Measurements from ENCODE around the gene CCDC148. TPM values are rescaled to one million over a fixed set of nuclear protein-coding genes. Genes with fewer than 3 reads are reported as not detected.
A peak's percentile ranks its signal among the peaks of the same experiment; 100 is the strongest.

The CCDC148 gene
- total and polyA plus RNA-seq, 2 donors (not counting 3 experiments of a cell fraction or from before 2014, with no cell fraction given), result 0.04 to 0.69 TPM

- CTCF ChIA-PET, result interaction anchor here (0.9 to 1.6 kb wide), 9 partner anchors 8 to 531 kb away, joined by 3 to 15 read pairs (median 3); partner anchors contain the start of genes CCDC148 and PKP4
- dilution Hi-C loops (cut with MboI; ENCODE audit: extremely low pct_ligation_motif_present, low sequenced_read_pairs) (no loop called here), intact Hi-C loops (cut with micrococcal nuclease) (loop anchor here (1.0 to 5.0 kb wide), 4 partner anchors 12 to 502 kb away; partner anchors contain the start of genes CCDC148 and PKP4)
- no TSS peak for BruUV-seq (replicated peaks)
- no peaks in the 10 kb centered on the region for H3K36me3 ChIP-seq (ENCODE audit: control insufficient read depth in 2 of 2, extremely low read depth in 1 of 2, insufficient read depth in 2 of 2, low read length in 2 of 2)
- peak overlapping the region; percentile 28 for H3K4me2 ChIP-seq (ENCODE audit: insufficient read depth, low read length)
- H3K9me1 ChIP-seq (replicated peaks; ENCODE audit: control insufficient read depth, extremely low read depth, insufficient read depth, low read length), result no peaks in the 10 kb centered on the region
- peak; percentile 72 for FAIRE-seq
- H3K9ac ChIP-seq (replicated peaks; ENCODE audit: extremely low read depth, insufficient read depth, low read length), result no peak overlapping the region
- no peaks in the 10 kb centered on the region for H4K20me1 ChIP-seq (replicated peaks; ENCODE audit: control insufficient read depth, extremely low read depth, insufficient read depth, low read length)
- TF ChIP-seq POLR2A (IDR thresholded peaks at IDR 0.05; ENCODE audit: low read depth, low read length) (no peak), GATA2 (IDR thresholded peaks at IDR 0.05; ENCODE audit: insufficient read depth, insufficient read length, low read depth, low read length) (no peak), JUN (IDR thresholded peaks at IDR 0.05; ENCODE audit: borderline replicate concordance, insufficient read depth, insufficient read length, low read depth) (peak; percentile 95), FOS (IDR thresholded peaks at IDR 0.05; ENCODE audit: borderline replicate concordance, insufficient read depth, low read length) (peak; percentile 93), POLR2AphosphoS5 (IDR thresholded peaks at IDR 0.05; ENCODE audit: insufficient read depth, low read depth, low read length) (peak; percentile 41), MYC (IDR thresholded peaks at IDR 0.05; ENCODE audit: low read depth, low read length) (no peak), CTCF (IDR thresholded peaks at IDR 0.05; ENCODE audit: extremely low read depth in 1 of 2, insufficient read depth in 1 of 2, low read depth in 1 of 2, low read length in 2 of 2) (no peak), MAX (IDR thresholded peaks at IDR 0.05; ENCODE audit: insufficient read depth, insufficient read length) (no peak)
- POLR2A ChIA-PET, result interaction anchor here (0.7 kb wide), 1 partner anchor 12 kb away, joined by 8 read pairs; no protein-coding TSS in a partner anchor
- H3K4me3 ChIP-seq (replicated peaks in 1 of 3; ENCODE audit: insufficient read depth in 1 of 3, low read depth in 1 of 3, low read length in 3 of 3), result no peak overlapping the region
- H3K9me3 ChIP-seq (replicated peaks; ENCODE audit: control insufficient read depth, insufficient read depth, low read length), result no peaks in the 10 kb centered on the region
- peak; percentile 82 for DNase-seq (ENCODE audit: low read depth, low spot score)
- H3K4me1 ChIP-seq (ENCODE audit: control insufficient read depth, extremely low read depth, insufficient read depth, low read length), result peaks cover 8% of the 10 kb centered on the region
- peaks cover 3 to 4% of the 10 kb centered on the region in 2 experiments for H3K27me3 ChIP-seq (ENCODE audit: control insufficient read depth in 2 of 2, insufficient read depth in 2 of 2, low read length in 2 of 2)
- no peak overlapping the region for H2AFZ ChIP-seq (ENCODE audit: low read depth, low read length)
- peak overlapping the region; percentile 63 for H3K27ac ChIP-seq (ENCODE audit: insufficient read depth, low read depth, low read length)
- H3K79me2 ChIP-seq (ENCODE audit: control insufficient read depth, insufficient read depth, low read length), result no peaks in the 10 kb centered on the region
Measured at GRCh38 chr2:158214431-158214830, 242.1 kb downstream of the CCDC148 start.

Measured in endothelial cell of umbilical vein (primary cell).